GM12801 (cell line): ENCODE results near the gene MYZAP.

Experiments
- TF ChIP-seq, protein P1 (sequence below): IDR thresholded peaks from one replicate; pipeline ENCODE4 v1.5.1; 2011; ENCODE audit warnings: control low read depth; ENCODE audit not compliant: insufficient read length; ENCODE audit errors: extremely low read depth

MYZAP gene

DNA sequence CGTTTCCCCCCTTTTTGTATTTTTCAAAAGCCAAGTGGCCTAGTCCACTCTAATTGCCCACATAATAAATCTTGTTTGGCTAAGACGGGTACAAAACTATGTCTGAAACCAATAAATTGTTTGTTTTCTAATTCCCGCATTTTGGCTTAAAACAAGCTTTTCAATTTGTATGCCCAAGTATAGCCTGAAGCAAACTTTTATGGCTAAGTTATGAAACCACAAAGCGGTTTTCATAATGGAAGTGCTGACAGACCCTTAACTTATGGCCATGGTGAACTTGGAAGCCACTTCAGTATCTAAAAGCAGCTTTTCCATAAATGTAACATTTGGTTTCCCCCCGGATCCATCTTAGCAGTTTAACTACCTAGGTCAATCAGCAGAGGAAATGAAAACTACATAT lies 84.9 kb downstream of the MYZAP start:
- TF ChIP-seq, protein P1, sequence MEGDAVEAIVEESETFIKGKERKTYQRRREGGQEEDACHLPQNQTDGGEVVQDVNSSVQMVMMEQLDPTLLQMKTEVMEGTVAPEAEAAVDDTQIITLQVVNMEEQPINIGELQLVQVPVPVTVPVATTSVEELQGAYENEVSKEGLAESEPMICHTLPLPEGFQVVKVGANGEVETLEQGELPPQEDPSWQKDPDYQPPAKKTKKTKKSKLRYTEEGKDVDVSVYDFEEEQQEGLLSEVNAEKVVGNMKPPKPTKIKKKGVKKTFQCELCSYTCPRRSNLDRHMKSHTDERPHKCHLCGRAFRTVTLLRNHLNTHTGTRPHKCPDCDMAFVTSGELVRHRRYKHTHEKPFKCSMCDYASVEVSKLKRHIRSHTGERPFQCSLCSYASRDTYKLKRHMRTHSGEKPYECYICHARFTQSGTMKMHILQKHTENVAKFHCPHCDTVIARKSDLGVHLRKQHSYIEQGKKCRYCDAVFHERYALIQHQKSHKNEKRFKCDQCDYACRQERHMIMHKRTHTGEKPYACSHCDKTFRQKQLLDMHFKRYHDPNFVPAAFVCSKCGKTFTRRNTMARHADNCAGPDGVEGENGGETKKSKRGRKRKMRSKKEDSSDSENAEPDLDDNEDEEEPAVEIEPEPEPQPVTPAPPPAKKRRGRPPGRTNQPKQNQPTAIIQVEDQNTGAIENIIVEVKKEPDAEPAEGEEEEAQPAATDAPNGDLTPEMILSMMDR: no peak

DNA sequence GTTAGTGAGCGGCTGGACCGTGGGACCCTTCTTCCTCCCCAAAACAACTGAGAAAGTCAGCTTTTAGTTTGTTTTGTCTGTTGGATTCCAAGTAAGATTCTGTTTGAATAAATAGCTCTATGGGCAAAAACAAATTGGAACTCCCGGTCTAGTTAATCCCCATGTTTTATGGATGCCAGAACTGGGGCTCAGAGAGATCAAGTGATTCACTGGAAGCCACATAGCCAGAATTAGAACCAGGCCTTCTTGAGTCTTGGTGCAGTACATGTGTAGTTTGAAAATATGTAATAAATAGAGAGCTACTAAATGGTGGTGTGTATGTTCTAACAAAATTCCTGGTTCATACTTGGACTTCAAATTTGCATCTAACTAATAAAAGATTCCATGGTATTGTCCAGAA lies 85.5 kb downstream of the MYZAP start:
- TF ChIP-seq, protein P1: no peak

DNA sequence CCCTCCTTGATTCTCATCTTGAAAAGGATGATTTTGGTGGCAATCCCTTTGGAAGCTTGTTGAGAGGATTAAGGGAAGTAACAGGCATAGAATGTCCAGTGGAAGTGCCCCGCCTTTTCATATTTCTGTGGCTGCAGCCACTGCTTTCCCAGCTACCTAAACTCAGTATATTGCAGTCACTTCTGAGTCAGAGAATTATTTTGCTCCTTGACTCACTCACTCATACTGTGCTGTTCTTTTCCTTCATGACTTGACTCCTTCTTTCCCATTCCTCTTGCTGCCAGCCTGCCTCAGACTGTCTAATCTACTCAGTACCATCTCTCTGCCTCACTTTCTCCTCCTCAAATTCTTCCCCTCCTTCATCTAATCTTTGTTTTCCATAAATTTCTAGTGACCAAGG lies 88.3 kb downstream of the MYZAP start:
- TF ChIP-seq, protein P1: no peak

DNA sequence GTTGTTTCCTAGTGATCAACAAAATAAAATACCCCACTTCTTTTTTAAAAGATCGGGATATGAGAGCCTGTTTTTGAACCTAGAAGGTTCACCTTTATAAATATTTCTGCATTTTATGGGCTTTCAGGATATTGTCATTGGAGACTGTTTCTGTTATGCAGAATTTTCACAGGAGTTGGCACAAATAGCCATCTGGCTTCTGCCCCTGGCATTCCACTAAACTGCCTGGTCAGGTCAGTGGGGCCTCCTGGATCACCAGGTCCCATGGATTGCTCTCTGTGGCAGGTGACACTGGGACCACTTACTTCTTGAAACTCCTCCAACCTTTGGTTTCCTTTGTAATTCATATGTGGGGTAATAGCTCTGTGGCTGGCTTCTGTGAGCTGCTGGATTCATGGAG lies 89.3 kb downstream of the MYZAP start:
- TF ChIP-seq, protein P1: no peak

DNA sequence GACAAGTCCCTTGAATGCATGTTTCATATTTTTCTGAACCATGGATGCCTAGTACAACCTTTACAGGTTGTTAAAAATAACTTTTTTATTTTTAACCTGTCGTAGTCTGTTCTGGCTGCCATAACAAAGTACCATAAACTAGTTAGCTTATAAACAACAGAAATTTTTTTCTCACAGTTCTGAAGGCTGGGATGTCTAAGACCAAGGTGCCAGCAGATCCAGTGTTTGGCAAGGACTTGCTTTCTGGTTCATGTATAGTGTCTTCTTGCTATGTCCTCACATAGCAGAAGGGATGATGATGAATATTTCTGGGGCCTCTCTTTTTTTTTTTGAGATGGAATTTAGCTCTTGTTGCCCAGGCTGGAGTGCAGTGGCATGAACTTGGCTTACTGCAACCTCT lies 91.8 kb downstream of the MYZAP start:
- TF ChIP-seq, protein P1: no peak

DNA sequence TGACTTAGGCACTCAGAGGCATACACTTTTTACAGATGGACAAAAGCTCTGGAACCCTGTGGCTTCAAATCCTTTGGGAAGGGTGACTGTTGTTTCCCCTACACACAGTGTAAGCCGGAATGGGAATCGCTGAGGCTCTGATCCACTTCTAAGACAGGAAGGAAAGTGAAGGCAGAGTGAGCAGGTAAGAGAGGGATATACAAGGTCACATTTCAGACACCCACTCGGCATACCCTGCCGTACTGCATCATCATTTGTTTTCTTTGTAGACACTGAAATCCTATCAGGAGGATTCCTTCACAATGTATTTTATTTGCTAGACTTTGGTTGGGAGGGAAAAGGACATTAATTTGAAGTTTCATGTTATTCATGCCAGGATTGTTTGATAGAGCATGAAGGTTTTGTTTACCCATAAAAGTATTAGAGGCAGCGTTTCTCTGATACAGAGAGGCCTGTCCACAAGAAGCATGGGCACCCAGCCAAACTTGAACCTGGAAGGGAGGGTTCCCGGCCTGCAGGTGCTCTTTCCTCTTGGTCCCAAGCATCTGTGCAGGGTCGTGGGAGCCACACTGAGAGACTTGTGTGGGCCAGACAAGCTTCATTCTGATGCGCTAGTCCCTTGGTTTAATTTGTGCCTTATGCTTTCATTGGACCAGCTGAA lies 92.9 kb downstream of the MYZAP start:
- TF ChIP-seq, protein P1: no peak

DNA sequence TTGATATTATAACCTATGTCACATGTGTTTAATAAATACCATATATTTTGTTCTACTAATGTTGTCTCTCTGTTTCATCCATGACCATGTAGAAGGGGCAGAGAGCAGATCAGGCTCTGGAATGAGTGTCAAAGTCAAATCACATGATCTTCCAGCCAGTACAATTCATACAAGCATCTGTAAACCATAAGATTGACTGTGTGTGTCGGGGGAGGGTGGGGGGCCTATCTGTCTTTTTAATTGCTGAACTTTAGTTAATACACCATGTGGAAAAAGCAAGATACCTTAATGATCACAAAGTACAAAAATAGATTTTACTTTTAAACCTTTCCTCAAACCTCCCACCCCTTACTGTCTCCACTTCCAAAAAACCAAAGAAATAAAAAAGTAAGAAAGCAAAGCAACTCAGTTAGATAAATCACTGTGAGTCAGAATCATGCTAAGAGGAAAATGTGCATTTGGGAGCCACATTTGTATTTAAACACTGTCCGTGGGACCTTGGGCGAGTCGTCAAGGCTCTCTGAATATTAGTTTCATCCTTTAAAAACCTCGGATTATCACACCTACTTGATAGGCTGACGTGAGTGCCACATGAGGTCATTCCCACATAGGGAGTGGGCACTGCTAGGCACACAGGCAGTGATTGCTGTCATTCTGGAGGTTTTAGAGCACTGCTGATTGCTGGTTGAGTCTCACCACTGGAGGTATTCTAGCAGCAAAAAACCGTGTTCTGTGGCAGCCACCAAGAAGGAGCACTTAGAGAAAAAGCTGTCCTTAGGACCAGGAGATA lies 93.8 kb downstream of the MYZAP start:
- TF ChIP-seq, protein P1: no peak
